GM12873 (cell line): Measurements from ENCODE around the gene OR10V1.

Experiments
- TF ChIP-seq, protein P1 (sequence below): IDR thresholded peaks from 2 replicates; pipeline ENCODE4 v1.5.1; 2012; ENCODE audit warnings: low read depth, mild to moderate bottlenecking, moderate library complexity, low read length, control low read depth; ENCODE audit not compliant: insufficient read depth; ENCODE audit errors: missing control alignments

The OR10V1 gene

DNA sequence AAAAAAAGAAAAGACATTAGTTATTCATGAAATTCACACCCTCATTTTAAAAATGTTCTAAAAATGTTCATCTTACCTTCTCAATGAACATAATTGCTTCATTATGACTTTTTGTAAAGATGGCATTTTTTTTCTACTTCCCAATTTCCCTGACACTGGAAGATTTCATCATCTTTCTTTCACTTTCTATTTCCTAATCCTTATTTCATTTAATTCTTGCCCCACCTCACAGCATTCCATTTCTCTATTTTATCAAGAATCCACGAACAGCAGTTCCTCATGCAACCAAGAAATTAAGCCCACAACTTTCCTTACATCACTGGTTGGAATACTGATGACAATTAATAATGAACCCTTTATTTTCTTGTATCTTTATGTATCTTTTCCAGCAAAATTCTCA is 46.7 kb downstream of the OR10V1 start:
- TF ChIP-seq, protein P1, sequence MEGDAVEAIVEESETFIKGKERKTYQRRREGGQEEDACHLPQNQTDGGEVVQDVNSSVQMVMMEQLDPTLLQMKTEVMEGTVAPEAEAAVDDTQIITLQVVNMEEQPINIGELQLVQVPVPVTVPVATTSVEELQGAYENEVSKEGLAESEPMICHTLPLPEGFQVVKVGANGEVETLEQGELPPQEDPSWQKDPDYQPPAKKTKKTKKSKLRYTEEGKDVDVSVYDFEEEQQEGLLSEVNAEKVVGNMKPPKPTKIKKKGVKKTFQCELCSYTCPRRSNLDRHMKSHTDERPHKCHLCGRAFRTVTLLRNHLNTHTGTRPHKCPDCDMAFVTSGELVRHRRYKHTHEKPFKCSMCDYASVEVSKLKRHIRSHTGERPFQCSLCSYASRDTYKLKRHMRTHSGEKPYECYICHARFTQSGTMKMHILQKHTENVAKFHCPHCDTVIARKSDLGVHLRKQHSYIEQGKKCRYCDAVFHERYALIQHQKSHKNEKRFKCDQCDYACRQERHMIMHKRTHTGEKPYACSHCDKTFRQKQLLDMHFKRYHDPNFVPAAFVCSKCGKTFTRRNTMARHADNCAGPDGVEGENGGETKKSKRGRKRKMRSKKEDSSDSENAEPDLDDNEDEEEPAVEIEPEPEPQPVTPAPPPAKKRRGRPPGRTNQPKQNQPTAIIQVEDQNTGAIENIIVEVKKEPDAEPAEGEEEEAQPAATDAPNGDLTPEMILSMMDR = no peak
